ENCODE results near the gene EDA.

Gene EDA

GRCh38 chrX:69961365-69962072 is 345.6 kb downstream of the EDA start:
- Histone ChIP-seq H3K4me2 (ENCODE audit: insufficient read depth, low read length, poor library complexity, severe bottlenecking) (no peak overlapping the region), H4K8ac (ENCODE audit: low read depth, low read length) (no peak overlapping the region), H2BK5ac (ENCODE audit: low read length) (no peak overlapping the region), H2BK12ac (ENCODE audit: low read length) (no peak overlapping the region), H3K14ac (ENCODE audit: low read length) (no peak overlapping the region), H3K18ac (ENCODE audit: low read length) (no peak overlapping the region), H2BK120ac (ENCODE audit: low read depth, low read length) (no peak overlapping the region), H3K4ac (ENCODE audit: low read length) (no peak overlapping the region), H2BK15ac (ENCODE audit: low read length) (no peak overlapping the region), H3K23ac (ENCODE audit: low read depth, low read length, poor library complexity) (no peak overlapping the region), H3K27ac (replicated peaks; ENCODE audit: low read length) (no peak overlapping the region), H3K4me3 (ENCODE audit: low read length in 2 of 2) (no peak overlapping the region), H2AFZ (ENCODE audit: low read length) (no peak overlapping the region), H2AK5ac (ENCODE audit: low read depth, low read length) (no peak overlapping the region), H3K9me3 (replicated peaks in 1 of 2; ENCODE audit: control insufficient read depth in 2 of 2, insufficient read depth in 1 of 2, low read depth in 1 of 2, low read length in 2 of 2) (no peaks in the 10 kb centered on the region), H3K79me1 (ENCODE audit: low read depth, low read length) (no peaks in the 10 kb centered on the region), H3K36me3 (replicated peaks in 1 of 2; ENCODE audit: control insufficient read depth in 2 of 2, insufficient read depth in 2 of 2, low read length in 2 of 2) (no peaks in the 10 kb centered on the region), H4K91ac (ENCODE audit: low read depth, low read length, poor library complexity) (no peak overlapping the region), H3K4me1 (ENCODE audit: control insufficient read depth in 2 of 2, insufficient read depth in 1 of 2, low read depth in 1 of 2, low read length in 2 of 2) (no peaks in the 10 kb centered on the region), H3K9ac (ENCODE audit: low read depth, low read length, poor library complexity) (no peak overlapping the region), H3K27me3 (ENCODE audit: control insufficient read depth in 3 of 3, insufficient read depth in 3 of 3, low read depth in 1 of 3, low read length in 3 of 3) (peaks cover 0 to 3% (median 0%) of the 10 kb centered on the region in 3 experiments)
- no peak for DNase-seq (ENCODE audit: low spot score)
- no CpG with 5 or more reads among the region's 4 CpGs for WGBS, 2 donors (ENCODE audit: extremely low coverage in 2 of 2, insufficient read length in 2 of 2, insufficient replicate concordance in 1 of 2)

DNA sequence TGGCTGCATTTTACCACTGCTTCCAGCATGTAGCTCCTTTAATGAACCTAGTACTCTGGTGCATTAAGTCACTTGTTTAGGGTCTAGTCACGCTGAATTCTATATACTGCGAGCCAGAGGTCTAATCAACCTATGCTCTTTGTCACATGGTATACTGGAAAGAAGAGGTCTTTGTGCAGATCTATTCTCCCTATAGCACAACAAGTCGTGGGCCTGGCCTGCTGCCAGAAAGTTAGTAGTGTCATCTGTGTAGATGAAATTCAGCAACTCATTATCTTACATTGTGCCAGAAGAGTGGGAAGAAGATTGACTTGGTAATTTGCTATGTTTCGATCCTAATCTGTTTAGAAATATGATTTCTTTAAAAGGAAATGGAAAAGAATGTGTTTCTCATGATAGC is 353.0 kb downstream of the EDA start:
- H3K27me3 ChIP-seq (ENCODE audit: control insufficient read depth in 3 of 3, insufficient read depth in 3 of 3, low read depth in 1 of 3, low read length in 3 of 3), result no peaks in the 10 kb centered on the region
- H3K9ac ChIP-seq (ENCODE audit: low read depth, low read length, poor library complexity), result no peak overlapping the region
- no peak overlapping the region for H3K4ac ChIP-seq (ENCODE audit: low read length)
- H3K18ac ChIP-seq (ENCODE audit: low read length), result no peak overlapping the region
- H3K4me1 ChIP-seq (ENCODE audit: control insufficient read depth in 2 of 2, insufficient read depth in 1 of 2, low read depth in 1 of 2, low read length in 2 of 2), result no peaks in the 10 kb centered on the region
- no peak overlapping the region for H4K91ac ChIP-seq (ENCODE audit: low read depth, low read length, poor library complexity)
- no peaks in the 10 kb centered on the region for H3K9me3 ChIP-seq (replicated peaks in 1 of 2; ENCODE audit: control insufficient read depth in 2 of 2, insufficient read depth in 1 of 2, low read depth in 1 of 2, low read length in 2 of 2)
- H2AFZ ChIP-seq (ENCODE audit: low read length), result no peak overlapping the region
- no peak overlapping the region for H3K27ac ChIP-seq (replicated peaks; ENCODE audit: low read length)
- H3K23ac ChIP-seq (ENCODE audit: low read depth, low read length, poor library complexity), result no peak overlapping the region
- no peak for DNase-seq (ENCODE audit: low spot score)
- no peak overlapping the region for H4K8ac ChIP-seq (ENCODE audit: low read depth, low read length)
- no peak overlapping the region for H2BK12ac ChIP-seq (ENCODE audit: low read length)
- no CpG with 5 or more reads among the region's 4 CpGs for WGBS, 2 donors (ENCODE audit: extremely low coverage in 2 of 2, insufficient read length in 2 of 2, insufficient replicate concordance in 1 of 2)
- no peaks in the 10 kb centered on the region for H3K79me1 ChIP-seq (ENCODE audit: low read depth, low read length)
- no peaks in the 10 kb centered on the region for H3K36me3 ChIP-seq (replicated peaks in 1 of 2; ENCODE audit: control insufficient read depth in 2 of 2, insufficient read depth in 2 of 2, low read length in 2 of 2)
- H2BK5ac ChIP-seq (ENCODE audit: low read length), result no peak overlapping the region
- no peak overlapping the region for H2BK120ac ChIP-seq (ENCODE audit: low read depth, low read length)
- no peak overlapping the region for H3K4me3 ChIP-seq (ENCODE audit: low read length in 2 of 2)
- no peak overlapping the region for H3K4me2 ChIP-seq (ENCODE audit: insufficient read depth, low read length, poor library complexity, severe bottlenecking)
- no peak overlapping the region for H2AK5ac ChIP-seq (ENCODE audit: low read depth, low read length)
- H2BK15ac ChIP-seq (ENCODE audit: low read length), result no peak overlapping the region
- H3K14ac ChIP-seq (ENCODE audit: low read length), result no peak overlapping the region

GRCh38 chrX:69969460-69969859 is 353.5 kb downstream of the EDA start:
- no peak overlapping the region for H3K23ac ChIP-seq (ENCODE audit: low read depth, low read length, poor library complexity)
- H3K14ac ChIP-seq (ENCODE audit: low read length), result no peak overlapping the region
- no peak overlapping the region for H2BK15ac ChIP-seq (ENCODE audit: low read length)
- no peak overlapping the region for H2BK120ac ChIP-seq (ENCODE audit: low read depth, low read length)
- no peak overlapping the region for H3K9ac ChIP-seq (ENCODE audit: low read depth, low read length, poor library complexity)
- H3K27ac ChIP-seq (replicated peaks; ENCODE audit: low read length), result no peak overlapping the region
- H3K4me3 ChIP-seq (ENCODE audit: low read length in 2 of 2), result no peak overlapping the region
- H3K4ac ChIP-seq (ENCODE audit: low read length), result no peak overlapping the region
- DNase-seq (ENCODE audit: low spot score), result no peak
- no peak overlapping the region for H4K91ac ChIP-seq (ENCODE audit: low read depth, low read length, poor library complexity)
- H3K4me1 ChIP-seq (ENCODE audit: control insufficient read depth in 2 of 2, insufficient read depth in 1 of 2, low read depth in 1 of 2, low read length in 2 of 2), result no peaks in the 10 kb centered on the region
- no peak overlapping the region for H2BK12ac ChIP-seq (ENCODE audit: low read length)
- H2AFZ ChIP-seq (ENCODE audit: low read length), result no peak overlapping the region
- no peaks in the 10 kb centered on the region for H3K36me3 ChIP-seq (replicated peaks in 1 of 2; ENCODE audit: control insufficient read depth in 2 of 2, insufficient read depth in 2 of 2, low read length in 2 of 2)
- H3K9me3 ChIP-seq (replicated peaks in 1 of 2; ENCODE audit: control insufficient read depth in 2 of 2, insufficient read depth in 1 of 2, low read depth in 1 of 2, low read length in 2 of 2), result no peaks in the 10 kb centered on the region
- H3K18ac ChIP-seq (ENCODE audit: low read length), result no peak overlapping the region
- H4K8ac ChIP-seq (ENCODE audit: low read depth, low read length), result no peak overlapping the region
- no peak overlapping the region for H2BK5ac ChIP-seq (ENCODE audit: low read length)
- H3K27me3 ChIP-seq (ENCODE audit: control insufficient read depth in 3 of 3, insufficient read depth in 3 of 3, low read depth in 1 of 3, low read length in 3 of 3), result no peaks in the 10 kb centered on the region
- no peaks in the 10 kb centered on the region for H3K79me1 ChIP-seq (ENCODE audit: low read depth, low read length)
- WGBS, 2 donors (ENCODE audit: extremely low coverage in 2 of 2, insufficient read length in 2 of 2, insufficient replicate concordance in 1 of 2), result no CpG with 5 or more reads among the region's 1 CpG
- no peak overlapping the region for H2AK5ac ChIP-seq (ENCODE audit: low read depth, low read length)
- H3K4me2 ChIP-seq (ENCODE audit: insufficient read depth, low read length, poor library complexity, severe bottlenecking), result no peak overlapping the region

DNA sequence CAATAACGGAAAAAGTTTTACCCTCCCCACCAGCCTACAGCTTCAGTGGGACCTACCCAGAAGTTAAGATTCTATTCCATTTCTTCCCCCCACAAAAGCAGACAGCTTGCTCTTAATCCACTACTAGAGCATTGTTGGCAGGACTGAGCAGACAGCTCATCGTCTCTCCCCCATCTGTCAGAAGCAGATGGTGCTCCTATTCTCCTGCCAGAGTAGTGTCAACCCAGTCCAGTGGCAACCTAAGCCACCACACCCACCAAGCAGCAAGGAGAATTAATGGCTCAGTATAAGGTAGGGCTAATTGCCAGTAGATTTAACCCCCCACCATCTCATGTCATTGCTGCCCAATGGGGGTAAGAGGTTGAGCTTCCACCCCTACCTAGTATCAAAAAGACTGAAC is 371.8 kb downstream of the EDA start:
- Histone ChIP-seq H2AK5ac (ENCODE audit: low read depth, low read length) (no peak overlapping the region), H3K4me2 (ENCODE audit: insufficient read depth, low read length, poor library complexity, severe bottlenecking) (no peak overlapping the region), H2BK15ac (ENCODE audit: low read length) (no peak overlapping the region), H3K18ac (ENCODE audit: low read length) (no peak overlapping the region), H3K36me3 (replicated peaks in 1 of 2; ENCODE audit: control insufficient read depth in 2 of 2, insufficient read depth in 2 of 2, low read length in 2 of 2) (no peaks in the 10 kb centered on the region), H3K27me3 (ENCODE audit: control insufficient read depth in 3 of 3, insufficient read depth in 3 of 3, low read depth in 1 of 3, low read length in 3 of 3) (no peaks in the 10 kb centered on the region), H3K9me3 (replicated peaks in 1 of 2; ENCODE audit: control insufficient read depth in 2 of 2, insufficient read depth in 1 of 2, low read depth in 1 of 2, low read length in 2 of 2) (no peaks in the 10 kb centered on the region), H3K9ac (ENCODE audit: low read depth, low read length, poor library complexity) (no peak overlapping the region), H2BK120ac (ENCODE audit: low read depth, low read length) (no peak overlapping the region), H3K4ac (ENCODE audit: low read length) (no peak overlapping the region), H3K27ac (replicated peaks; ENCODE audit: low read length) (no peak overlapping the region), H2BK12ac (ENCODE audit: low read length) (no peak overlapping the region), H3K4me1 (ENCODE audit: control insufficient read depth in 2 of 2, insufficient read depth in 1 of 2, low read depth in 1 of 2, low read length in 2 of 2) (no peaks in the 10 kb centered on the region), H2BK5ac (ENCODE audit: low read length) (no peak overlapping the region), H3K14ac (ENCODE audit: low read length) (no peak overlapping the region), H3K79me1 (ENCODE audit: low read depth, low read length) (no peaks in the 10 kb centered on the region), H3K23ac (ENCODE audit: low read depth, low read length, poor library complexity) (no peak overlapping the region), H4K8ac (ENCODE audit: low read depth, low read length) (no peak overlapping the region), H2AFZ (ENCODE audit: low read length) (no peak overlapping the region), H3K4me3 (ENCODE audit: low read length in 2 of 2) (no peak overlapping the region), H4K91ac (ENCODE audit: low read depth, low read length, poor library complexity) (no peak overlapping the region)
- no CpG with 5 or more reads among the region's 2 CpGs for WGBS, 2 donors (ENCODE audit: extremely low coverage in 2 of 2, insufficient read length in 2 of 2, insufficient replicate concordance in 1 of 2)
- no peak for DNase-seq (ENCODE audit: low spot score)

Measured in neuronal stem cell (in vitro differentiated cells).